ENCODE results near the gene SCGB1C1. TPM values are rescaled to one million over a fixed set of nuclear protein-coding genes. Genes with fewer than 3 reads are reported as not detected.

SCGB1C1 gene
- total and polyA plus RNA-seq, 9 of the 15 experiments (the other 6 are each of a cell fraction or from before 2014, with no cell fraction given), result not detected

GRCh38 chr11:236774-237767 is 44.2 kb downstream of the SCGB1C1 start, which contains the start of gene PSMD13 (continued):
- TF ChIP-seq ZNF395 (CRISPR knock-in tag; IDR thresholded peaks at IDR 0.05) (no peak), NCOA4 (IDR thresholded peaks at IDR 0.05; ENCODE audit: partially characterized antibody) (no peak), GABPA (tag; conservative IDR thresholded peaks at IDR 0.05; ENCODE audit: low read depth) (peak; percentile 96), CEBPG (CRISPR knock-in tag; IDR thresholded peaks at IDR 0.05) (no peak), CEBPG (tag; conservative IDR thresholded peaks at IDR 0.05 in 1 of 2, IDR thresholded peaks at IDR 0.05 in 1 of 2) (no peak), HNRNPL (IDR thresholded peaks at IDR 0.05; ENCODE audit: low read depth, low read length) (no peak), MEF2D (tag; conservative IDR thresholded peaks at IDR 0.05; ENCODE audit: low read depth) (no peak), GABPB1 (CRISPR knock-in tag; IDR thresholded peaks at IDR 0.05) (peak; percentile 93), ZNF133 (CRISPR knock-in tag; IDR thresholded peaks at IDR 0.05) (no peak), PHF21A (IDR thresholded peaks at IDR 0.05; ENCODE audit: borderline replicate concordance, low read depth) (no peak), ZNF655 (CRISPR knock-in tag; IDR thresholded peaks at IDR 0.05) (no peak), STAG1 (CRISPR knock-in tag; IDR thresholded peaks at IDR 0.05; ENCODE audit: borderline replicate concordance) (no peak), ASH1L (IDR thresholded peaks at IDR 0.05; ENCODE audit: borderline replicate concordance, low read depth, partially characterized antibody) (no peak), ZNF384 (IDR thresholded peaks at IDR 0.05; ENCODE audit: low read depth, low read length) (no peak), NFE2 (IDR thresholded peaks at IDR 0.05; ENCODE audit: low read depth) (peak; percentile 54), CREBBP (IDR thresholded peaks at IDR 0.05; ENCODE audit: low read depth, low read length) (no peak), MCM3 (IDR thresholded peaks at IDR 0.05) (no peak), OTX1 (CRISPR knock-in tag; IDR thresholded peaks at IDR 0.05) (no peak), RAD51 (IDR thresholded peaks at IDR 0.05; ENCODE audit: borderline replicate concordance, low read depth) (no peak), BDP1 (IDR thresholded peaks at IDR 0.05; ENCODE audit: insufficient read depth, insufficient read length) (no peak), CBFA2T3 (IDR thresholded peaks at IDR 0.05) (peak; percentile 25; the same call in 1 of the 2 replicates), SIN3B (IDR thresholded peaks at IDR 0.05; ENCODE audit: low read depth) (peak; percentile 92), DNMT1 (IDR thresholded peaks at IDR 0.05) (no peak)
- TF ChIP-seq, protein P1, sequence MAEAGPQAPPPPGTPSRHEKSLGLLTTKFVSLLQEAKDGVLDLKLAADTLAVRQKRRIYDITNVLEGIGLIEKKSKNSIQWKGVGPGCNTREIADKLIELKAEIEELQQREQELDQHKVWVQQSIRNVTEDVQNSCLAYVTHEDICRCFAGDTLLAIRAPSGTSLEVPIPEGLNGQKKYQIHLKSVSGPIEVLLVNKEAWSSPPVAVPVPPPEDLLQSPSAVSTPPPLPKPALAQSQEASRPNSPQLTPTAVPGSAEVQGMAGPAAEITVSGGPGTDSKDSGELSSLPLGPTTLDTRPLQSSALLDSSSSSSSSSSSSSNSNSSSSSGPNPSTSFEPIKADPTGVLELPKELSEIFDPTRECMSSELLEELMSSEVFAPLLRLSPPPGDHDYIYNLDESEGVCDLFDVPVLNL (CRISPR knock-in tag; IDR thresholded peaks at IDR 0.05; ENCODE audit: low read depth), result no peak

Data from K562 (cell line).